ENCODE measurements around the gene ABO.

GRCh38 chr9:133239533-133240090 lies 35.4 kb downstream of the ABO start:
- TF ChIP-seq, protein P1, sequence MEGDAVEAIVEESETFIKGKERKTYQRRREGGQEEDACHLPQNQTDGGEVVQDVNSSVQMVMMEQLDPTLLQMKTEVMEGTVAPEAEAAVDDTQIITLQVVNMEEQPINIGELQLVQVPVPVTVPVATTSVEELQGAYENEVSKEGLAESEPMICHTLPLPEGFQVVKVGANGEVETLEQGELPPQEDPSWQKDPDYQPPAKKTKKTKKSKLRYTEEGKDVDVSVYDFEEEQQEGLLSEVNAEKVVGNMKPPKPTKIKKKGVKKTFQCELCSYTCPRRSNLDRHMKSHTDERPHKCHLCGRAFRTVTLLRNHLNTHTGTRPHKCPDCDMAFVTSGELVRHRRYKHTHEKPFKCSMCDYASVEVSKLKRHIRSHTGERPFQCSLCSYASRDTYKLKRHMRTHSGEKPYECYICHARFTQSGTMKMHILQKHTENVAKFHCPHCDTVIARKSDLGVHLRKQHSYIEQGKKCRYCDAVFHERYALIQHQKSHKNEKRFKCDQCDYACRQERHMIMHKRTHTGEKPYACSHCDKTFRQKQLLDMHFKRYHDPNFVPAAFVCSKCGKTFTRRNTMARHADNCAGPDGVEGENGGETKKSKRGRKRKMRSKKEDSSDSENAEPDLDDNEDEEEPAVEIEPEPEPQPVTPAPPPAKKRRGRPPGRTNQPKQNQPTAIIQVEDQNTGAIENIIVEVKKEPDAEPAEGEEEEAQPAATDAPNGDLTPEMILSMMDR (IDR thresholded peaks at IDR 0.05 in 2 of 3, conservative IDR thresholded peaks at IDR 0.05 in 1 of 3; ENCODE audit: borderline replicate concordance in 1 of 3, insufficient read depth in 1 of 3, low read depth in 2 of 3, low read length in 2 of 3) = no peak
- no peak for TF ChIP-seq EZH2phosphoT487 (IDR thresholded peaks at IDR 0.05; ENCODE audit: borderline replicate concordance)
- TF ChIP-seq EZH2 (IDR thresholded peaks at IDR 0.05) = no peak
- TF ChIP-seq ZBTB33 (IDR thresholded peaks at IDR 0.05; ENCODE audit: extremely low read depth, insufficient replicate concordance, low read length) = no peak
- TF ChIP-seq CEBPB (IDR thresholded peaks at IDR 0.05; ENCODE audit: low read depth) = no peak
- TF ChIP-seq TCF7L2 (IDR thresholded peaks at IDR 0.05; ENCODE audit: borderline replicate concordance, extremely low read depth, insufficient read depth, insufficient read length) = no peak
- TF ChIP-seq POLR2AphosphoS5 (IDR thresholded peaks at IDR 0.05; ENCODE audit: low read depth, low read length) = no peak
- TF ChIP-seq JUND (IDR thresholded peaks at IDR 0.05) = no peak
- TF ChIP-seq REST (IDR thresholded peaks at IDR 0.05; ENCODE audit: low read depth) = no peak
- TF ChIP-seq POLR2A (IDR thresholded peaks at IDR 0.05; ENCODE audit: borderline replicate concordance, extremely low read depth, insufficient read depth, insufficient read length) = no peak
- no peak for TF ChIP-seq RAD21 (IDR thresholded peaks at IDR 0.05; ENCODE audit: low read depth)

All from HCT116 (cell line).